ENCODE measurements around the gene FOXF2.

DNA sequence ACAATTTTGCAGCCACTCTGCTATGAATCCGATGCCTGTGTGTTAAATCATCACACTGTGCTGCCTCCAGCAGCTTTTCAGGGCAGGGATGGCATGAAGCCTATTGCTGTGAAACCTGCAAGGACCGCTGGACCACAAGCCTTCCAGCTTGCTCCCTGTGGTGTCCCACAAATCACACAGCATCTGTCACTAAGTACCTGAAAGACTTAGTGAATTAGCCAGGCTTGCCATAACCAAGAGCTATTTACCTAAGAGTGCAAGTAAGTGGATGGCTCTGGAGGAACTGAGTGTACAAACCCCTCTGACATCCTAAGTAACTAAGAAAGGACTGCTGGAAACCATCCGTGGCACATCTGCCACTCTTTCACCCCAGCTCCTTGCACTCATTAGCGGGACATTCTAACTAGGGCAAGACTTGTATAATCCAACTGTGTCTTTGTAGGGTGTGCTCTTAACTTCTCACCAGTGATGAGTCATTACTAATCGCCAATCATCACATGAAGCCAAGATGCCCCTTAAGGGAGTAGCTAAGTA lies 42.8 kb upstream of the FOXF2 start:
- TF ChIP-seq, protein P1, sequence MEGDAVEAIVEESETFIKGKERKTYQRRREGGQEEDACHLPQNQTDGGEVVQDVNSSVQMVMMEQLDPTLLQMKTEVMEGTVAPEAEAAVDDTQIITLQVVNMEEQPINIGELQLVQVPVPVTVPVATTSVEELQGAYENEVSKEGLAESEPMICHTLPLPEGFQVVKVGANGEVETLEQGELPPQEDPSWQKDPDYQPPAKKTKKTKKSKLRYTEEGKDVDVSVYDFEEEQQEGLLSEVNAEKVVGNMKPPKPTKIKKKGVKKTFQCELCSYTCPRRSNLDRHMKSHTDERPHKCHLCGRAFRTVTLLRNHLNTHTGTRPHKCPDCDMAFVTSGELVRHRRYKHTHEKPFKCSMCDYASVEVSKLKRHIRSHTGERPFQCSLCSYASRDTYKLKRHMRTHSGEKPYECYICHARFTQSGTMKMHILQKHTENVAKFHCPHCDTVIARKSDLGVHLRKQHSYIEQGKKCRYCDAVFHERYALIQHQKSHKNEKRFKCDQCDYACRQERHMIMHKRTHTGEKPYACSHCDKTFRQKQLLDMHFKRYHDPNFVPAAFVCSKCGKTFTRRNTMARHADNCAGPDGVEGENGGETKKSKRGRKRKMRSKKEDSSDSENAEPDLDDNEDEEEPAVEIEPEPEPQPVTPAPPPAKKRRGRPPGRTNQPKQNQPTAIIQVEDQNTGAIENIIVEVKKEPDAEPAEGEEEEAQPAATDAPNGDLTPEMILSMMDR (IDR thresholded peaks at IDR 0.05) = no peak
- TF ChIP-seq EZH2 (IDR thresholded peaks at IDR 0.05; ENCODE audit: borderline replicate concordance, insufficient read depth, low read depth, low read length, poor library complexity, severe bottlenecking) = no peak

Data from B cell (primary cell).